Fibroblast of lung (primary cell): ENCODE results near the gene ZNF69.

Experiments used
- CTCF ChIP-seq, 2 donors: IDR thresholded peaks in 1 of 2; conservative IDR thresholded peaks in 1 of 2; 1 replicate in 1 of 2; 2 replicates in 1 of 2; pipeline ENCODE4 v1.5.1; 2011 to 2012; ENCODE audit warnings: low read length in 2 of 2, control low read depth in 1 of 2, inconsistent platforms in 1 of 2, low read depth in 1 of 2, mild to moderate bottlenecking in 1 of 2
- EZH2 ChIP-seq: IDR thresholded peaks from 2 replicates; pipeline ENCODE4 v1.5.1; 2012; ENCODE audit warnings: low read length, control low read depth, mild to moderate bottlenecking; ENCODE audit errors: missing control alignments

- TF ChIP-seq CTCF (conservative IDR thresholded peaks at IDR 0.05 in 1 of 2, IDR thresholded peaks at IDR 0.05 in 1 of 2; ENCODE audit: low read depth in 1 of 2, low read length in 2 of 2), result no peak
- no peak for TF ChIP-seq EZH2
Observed at GRCh38 chr19:11921852-11922495, 34.4 kb downstream of the ZNF69 start.
